Measurements from ENCODE around the gene HBG2. TPM values are rescaled to one million over a fixed set of nuclear protein-coding genes. Genes with fewer than 3 reads are reported as not detected.
"Not testable (repeated sequence)": the region's sequence is repeated elsewhere in the genome, so short reads cannot be mapped to it uniquely, and the experiment has no call there.

HBG2 gene
- total and polyA plus RNA-seq, 10 donors, result 0.29 to 19.6 (median 4.2) TPM; not detected in 3

- intact Hi-C loops (cut with DNase I; ENCODE audit: low total_unique reads), result no loop called here
- Histone ChIP-seq H3K27ac (no peak overlapping the region), H3K36me3 (no peaks in the 10 kb centered on the region), H3K27me3 (replicated peaks in 1 of 7) (no peaks in the 10 kb centered on the region), H3K9me3 (no peaks in the 10 kb centered on the region), H3K4me3 (no peak overlapping the region), H3K4me1 (no peaks in the 10 kb centered on the region)
- no peak for DNase-seq
- no peak for TF ChIP-seq POLR2AphosphoS5 (IDR thresholded peaks at IDR 0.05)
- TF ChIP-seq POLR2A (IDR thresholded peaks at IDR 0.05), result no peak
- TF ChIP-seq CTCF (IDR thresholded peaks at IDR 0.05 in 8 of 11, conservative IDR thresholded peaks at IDR 0.05 in 3 of 11), result no peak
- WGBS, 5 donors, result 53 to 78% (median 73%) methylated on average over 1 of the region's 1 CpG
Measured at GRCh38 chr11:5252919-5253265, 1.7 kb downstream of the HBG2 start.

- no peaks in the 10 kb centered on the region for H3K4me1 ChIP-seq
- TF ChIP-seq CTCF (IDR thresholded peaks at IDR 0.05 in 8 of 11, conservative IDR thresholded peaks at IDR 0.05 in 3 of 11), result no peak
- no peaks in the 10 kb centered on the region for H3K9me3 ChIP-seq
- intact Hi-C loops (cut with DNase I; ENCODE audit: low total_unique reads), result no loop called here
- no peak overlapping the region for H3K27ac ChIP-seq
- no peaks in the 10 kb centered on the region for H3K36me3 ChIP-seq
- no peak for DNase-seq
- no peaks in the 10 kb centered on the region for H3K27me3 ChIP-seq (replicated peaks in 1 of 7)
- H3K4me3 ChIP-seq, result no peak overlapping the region
- 65 to 75% (median 72%) methylated on average over 9 of the region's 9 CpGs for WGBS, 5 donors
Measured at GRCh38 chr11:5252192-5252918, 2.2 kb downstream of the HBG2 start.

- WGBS, 5 donors, result 22 to 78% (median 66%) methylated on average over 2 of the region's 2 CpGs
- no peak for DNase-seq
- H3K9me3 ChIP-seq, result no peaks in the 10 kb centered on the region
- TF ChIP-seq POLR2A (IDR thresholded peaks at IDR 0.05) (no peak), CTCF (IDR thresholded peaks at IDR 0.05 in 8 of 11, conservative IDR thresholded peaks at IDR 0.05 in 3 of 11) (no peak), POLR2AphosphoS5 (IDR thresholded peaks at IDR 0.05) (no peak)
- no peak overlapping the region for H3K27ac ChIP-seq
- no peaks in the 10 kb centered on the region for H3K4me1 ChIP-seq
- H3K27me3 ChIP-seq (replicated peaks in 1 of 7), result no peaks in the 10 kb centered on the region
- H3K4me3 ChIP-seq, result no peak overlapping the region
- intact Hi-C loops (cut with DNase I; ENCODE audit: low total_unique reads), result no loop called here
- no peaks in the 10 kb centered on the region for H3K36me3 ChIP-seq
Measured at GRCh38 chr11:5251746-5252145, 2.8 kb downstream of the HBG2 start.

- no peak for TF ChIP-seq CTCF (IDR thresholded peaks at IDR 0.05 in 8 of 11, conservative IDR thresholded peaks at IDR 0.05 in 3 of 11)
- TF ChIP-seq POLR2A (IDR thresholded peaks at IDR 0.05), result no peak
- TF ChIP-seq POLR2AphosphoS5 (IDR thresholded peaks at IDR 0.05), result no peak
- no peaks in the 10 kb centered on the region for H3K4me1 ChIP-seq
- no peak overlapping the region for H3K4me3 ChIP-seq
- H3K27ac ChIP-seq, result no peak overlapping the region
- 82 to 90% (median 87%) methylated on average over 4 of the region's 4 CpGs for WGBS, 5 donors
- no peaks in the 10 kb centered on the region for H3K9me3 ChIP-seq
- no peak for DNase-seq
- intact Hi-C loops (cut with DNase I; ENCODE audit: low total_unique reads), result no loop called here
- H3K36me3 ChIP-seq, result no peaks in the 10 kb centered on the region
- no peaks in the 10 kb centered on the region for H3K27me3 ChIP-seq (replicated peaks in 1 of 7)
Measured at GRCh38 chr11:5250543-5251204, 3.9 kb downstream of the HBG2 start.

- DNase-seq; H3K9me3 ChIP-seq; H3K4me1 ChIP-seq; H3K27ac ChIP-seq; intact Hi-C loops (cut with DNase I; ENCODE audit: low total_unique reads); H3K36me3 ChIP-seq; H3K27me3 ChIP-seq (replicated peaks in 1 of 7); H3K4me3 ChIP-seq: not testable (repeated sequence)
- 80 to 87% (median 85%) methylated on average over 3 to 4 of the region's 9 CpGs for WGBS, 5 donors
Measured at GRCh38 chr11:5249807-5250396, 4.7 kb downstream of the HBG2 start, which contains the start of gene HBG1. HBG1 (minus strand) TSS chr11:5249857; CDS start chr11:5249804, 53 bp downstream.

GRCh38 chr11:5248498-5248897, 6.1 kb downstream of the HBG2 start:
- WGBS, 5 donors, result 26 to 98% (median 81%) methylated on average over 7 of the region's 7 CpGs
- H3K4me1 ChIP-seq; H3K27me3 ChIP-seq (replicated peaks in 1 of 7); H3K9me3 ChIP-seq; H3K36me3 ChIP-seq; intact Hi-C loops (cut with DNase I; ENCODE audit: low total_unique reads); DNase-seq; H3K27ac ChIP-seq; H3K4me3 ChIP-seq: not testable (repeated sequence)

All from spleen (tissue), 11 donors.